Measurements from ENCODE around the gene METTL3. TPM values are rescaled to one million over a fixed set of nuclear protein-coding genes. Genes with fewer than 3 reads are reported as not detected.
A peak's percentile ranks its signal among the peaks of the same experiment; 100 is the strongest.

METTL3 gene
- total RNA-seq, 1 experiment from 2014 or later: 74.3 TPM

DNA sequence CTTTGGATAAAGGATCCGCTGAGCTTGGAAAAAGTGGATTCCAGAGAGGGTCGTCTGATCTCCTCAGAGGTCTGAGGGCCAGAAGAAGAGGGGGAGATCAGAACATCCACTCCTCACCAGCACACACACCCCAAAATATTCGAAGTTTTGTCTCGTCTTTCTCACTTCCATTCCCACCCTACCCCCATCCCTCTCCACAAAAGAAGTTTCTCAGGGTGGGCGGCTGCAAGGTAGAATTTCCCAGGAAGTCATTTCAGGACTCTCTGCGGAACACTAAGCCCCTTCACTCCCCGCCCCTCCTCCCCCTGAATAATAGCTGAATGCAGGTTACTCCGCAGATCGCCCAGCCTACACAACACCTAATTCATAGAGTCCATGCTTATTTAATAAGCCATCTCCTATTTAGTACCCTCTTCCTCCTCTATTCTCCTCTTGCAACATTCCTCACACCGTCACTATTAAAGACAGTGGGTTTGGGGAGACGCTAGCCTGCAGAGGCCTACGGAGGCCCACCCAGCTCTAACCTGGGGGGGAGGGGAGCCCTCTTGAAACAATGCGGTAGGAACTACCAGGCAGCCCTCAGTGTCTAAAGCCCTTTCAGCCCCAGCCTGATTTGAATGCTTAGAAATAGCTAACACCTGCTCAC lies 15.7 kb upstream of the METTL3 start:
- DNase-seq (ENCODE audit: low read depth): no peak

DNA sequence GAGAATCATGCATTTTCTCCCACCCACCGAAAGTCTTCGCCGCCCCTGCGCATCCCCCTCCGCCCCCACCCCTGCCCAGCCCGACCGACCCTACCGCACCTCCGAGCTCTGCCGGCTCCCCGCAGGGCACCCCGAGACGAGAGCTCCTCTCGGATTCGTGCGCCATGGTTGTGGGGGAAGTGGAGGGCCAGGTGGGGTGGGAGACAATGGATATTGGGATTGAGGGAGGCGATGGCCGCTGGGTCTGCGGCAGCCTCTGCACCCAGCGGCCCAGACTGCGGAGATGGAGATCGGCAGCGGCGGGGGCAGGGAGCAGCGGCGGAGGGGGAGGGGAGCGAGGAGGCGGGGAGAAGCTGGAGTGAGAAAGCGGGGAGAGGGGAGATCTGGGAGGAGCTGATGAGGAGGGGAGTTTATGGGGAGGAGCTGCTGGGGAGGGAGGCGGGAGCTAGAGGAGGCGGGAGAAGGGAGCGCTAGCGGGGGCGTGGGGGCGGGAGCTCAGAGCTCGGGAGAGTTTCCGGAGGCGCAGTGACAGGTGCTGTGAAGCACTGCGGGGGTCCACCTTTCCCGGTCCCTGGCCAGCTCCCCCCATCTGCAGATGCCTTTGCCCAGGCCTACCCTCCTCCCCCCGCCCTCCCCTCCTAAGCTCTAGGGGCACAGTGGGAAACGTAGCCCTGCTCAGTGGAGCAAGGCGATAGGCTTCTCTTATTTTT lies 15.0 kb upstream of the METTL3 start, which contains the start of gene SALL2:
Gene SALL2 (minus strand): TSS at position 385 of the 710 bp plus-strand sequence. CDS start 219 bp downstream, at position 166.
- peak; percentile 41 for DNase-seq (ENCODE audit: low read depth)

DNA sequence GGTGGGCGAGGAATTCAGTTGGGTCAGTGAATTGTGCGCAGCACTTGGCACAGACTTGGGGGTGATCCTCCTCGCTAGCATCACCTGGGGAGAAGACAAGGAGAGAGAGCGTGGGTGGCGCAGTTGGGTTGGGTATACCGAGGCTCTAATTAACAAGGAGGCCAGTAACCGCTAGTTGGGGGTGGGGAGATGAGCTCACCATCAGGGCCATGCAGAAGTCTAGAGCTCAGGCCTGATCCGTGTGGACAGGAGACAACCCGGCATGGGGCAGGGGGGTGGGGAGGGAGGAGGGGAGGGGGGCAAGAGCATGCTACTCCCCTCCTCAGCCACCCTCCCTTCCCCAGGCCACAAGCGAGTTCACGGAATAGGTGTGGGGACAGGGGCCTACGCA lies 14.4 kb upstream of the METTL3 start:
- no peak for DNase-seq (ENCODE audit: low read depth)

DNA sequence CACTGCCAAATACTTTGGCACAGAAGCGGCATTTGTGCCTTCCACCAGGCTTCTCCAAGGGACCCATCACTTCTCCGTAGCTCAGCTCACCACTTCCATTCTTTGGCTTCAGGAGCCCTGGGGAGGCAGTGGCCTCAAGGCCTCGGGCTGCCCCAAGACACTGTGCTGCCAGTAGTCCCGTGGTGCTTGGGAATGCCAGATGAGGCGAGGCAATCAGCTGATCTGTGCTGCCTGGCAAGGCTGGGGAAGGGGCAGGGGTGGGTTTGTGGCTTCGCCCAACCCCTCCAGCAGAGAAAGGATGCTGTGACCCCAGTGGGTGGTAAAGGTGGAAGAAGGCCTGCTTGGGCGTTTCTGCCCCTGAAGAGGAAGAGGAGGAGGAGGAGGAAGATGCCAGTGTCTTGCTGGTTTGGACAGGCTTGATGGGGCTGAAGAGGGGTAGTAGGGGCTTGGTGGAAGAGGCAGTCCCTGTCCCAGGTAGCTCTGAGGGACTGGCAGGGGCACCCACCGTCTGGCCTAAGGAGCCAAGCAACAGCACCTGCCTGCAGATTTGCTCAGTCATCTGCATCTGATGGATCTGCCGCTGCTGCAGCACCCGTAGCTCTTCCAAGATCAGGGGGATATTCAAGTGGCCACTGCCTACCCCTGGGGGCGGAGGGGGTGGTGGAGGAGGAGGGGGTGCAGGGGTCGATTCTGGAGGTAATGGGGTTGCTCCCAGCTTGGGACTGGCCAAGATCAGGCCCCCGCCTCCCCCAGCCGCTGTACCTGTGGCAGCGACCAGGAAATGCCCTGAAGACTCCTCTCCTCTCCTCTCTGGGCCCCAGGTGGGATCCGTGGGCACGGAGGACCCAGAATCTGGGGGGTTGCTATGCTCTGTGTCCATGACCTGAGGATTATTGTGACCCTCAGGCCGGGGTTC lies 13.7 kb upstream of the METTL3 start:
- DNase-seq (ENCODE audit: low read depth): no peak

DNA sequence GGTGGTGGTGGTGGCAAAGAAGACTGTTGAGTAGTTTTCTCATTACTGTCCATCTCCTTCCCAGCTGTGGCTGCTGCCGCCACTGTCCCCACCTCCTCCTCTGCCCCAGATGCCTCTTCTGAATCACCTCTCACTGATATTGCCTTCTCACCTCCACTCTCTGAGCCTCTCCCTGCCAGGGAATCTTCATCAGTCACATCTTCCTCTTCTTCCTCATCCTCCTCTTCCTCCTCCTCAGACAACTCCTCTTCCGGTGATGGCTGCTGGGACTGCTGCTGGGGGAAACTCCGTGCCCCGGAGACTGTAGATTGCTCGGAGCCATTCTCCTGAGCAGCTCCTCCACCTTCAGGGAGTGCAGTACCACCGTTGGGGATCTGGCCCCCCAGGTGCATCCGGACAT lies 12.1 kb upstream of the METTL3 start:
- DNase-seq (ENCODE audit: low read depth): no peak

DNA sequence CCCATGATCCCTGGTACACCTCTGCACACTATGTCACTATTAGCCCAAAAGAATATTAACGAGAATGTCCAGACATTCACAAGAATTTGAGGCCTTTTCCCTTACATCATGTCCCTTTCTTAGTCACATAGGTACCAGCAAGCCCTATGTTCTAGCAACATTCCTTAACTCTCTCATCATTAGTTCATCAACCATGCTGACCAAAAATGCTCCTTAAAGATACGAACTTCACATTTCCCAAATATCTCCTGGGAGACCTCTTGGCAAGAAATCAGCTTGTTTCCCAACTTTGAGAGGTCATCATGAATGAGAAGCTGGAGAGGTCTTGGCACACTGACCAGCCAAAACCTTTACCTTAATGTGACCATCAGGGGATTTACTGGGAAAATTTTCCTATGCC lies 10.4 kb upstream of the METTL3 start:
- DNase-seq (ENCODE audit: low read depth): peak; percentile 42

DNA sequence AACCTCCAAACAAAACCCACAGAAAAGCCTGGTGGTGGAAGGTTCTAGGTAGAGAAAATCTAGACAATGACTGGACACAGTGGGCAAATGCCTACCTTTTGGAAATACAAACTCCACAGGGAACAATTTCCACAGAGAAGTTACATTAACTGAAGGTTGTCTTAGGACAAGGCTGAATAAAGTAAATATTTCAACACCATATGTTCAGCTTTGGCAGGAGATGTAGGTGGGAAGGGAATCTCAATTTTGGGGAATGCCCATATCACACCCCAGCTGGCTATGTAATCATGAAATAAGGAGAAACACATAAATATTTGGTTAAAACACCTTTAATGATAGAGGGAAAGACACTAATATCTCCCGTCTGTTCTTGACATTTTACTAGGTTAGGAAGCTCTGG lies 9.6 kb upstream of the METTL3 start:
- no peak for DNase-seq (ENCODE audit: low read depth)

DNA sequence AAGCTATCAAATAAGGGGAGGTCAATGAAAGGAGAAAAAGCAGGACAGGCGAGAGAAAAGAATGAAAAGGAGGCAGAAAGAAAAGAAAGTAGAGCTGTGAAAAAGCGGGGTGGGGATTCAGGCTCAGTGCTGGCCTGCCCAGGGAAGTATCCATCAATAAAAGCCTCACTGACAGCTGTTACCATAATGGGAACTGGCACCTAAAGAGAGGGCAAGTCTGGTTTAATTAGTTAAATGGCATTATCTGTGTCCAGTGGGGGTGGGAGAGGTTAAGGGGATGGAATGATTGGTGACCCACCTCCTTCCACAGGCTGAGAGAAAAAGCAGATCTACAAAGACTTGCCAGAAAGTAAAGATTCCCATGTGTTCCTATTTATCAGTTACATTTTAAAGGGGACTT lies 7.6 kb upstream of the METTL3 start:
- no peak for DNase-seq (ENCODE audit: low read depth)

DNA sequence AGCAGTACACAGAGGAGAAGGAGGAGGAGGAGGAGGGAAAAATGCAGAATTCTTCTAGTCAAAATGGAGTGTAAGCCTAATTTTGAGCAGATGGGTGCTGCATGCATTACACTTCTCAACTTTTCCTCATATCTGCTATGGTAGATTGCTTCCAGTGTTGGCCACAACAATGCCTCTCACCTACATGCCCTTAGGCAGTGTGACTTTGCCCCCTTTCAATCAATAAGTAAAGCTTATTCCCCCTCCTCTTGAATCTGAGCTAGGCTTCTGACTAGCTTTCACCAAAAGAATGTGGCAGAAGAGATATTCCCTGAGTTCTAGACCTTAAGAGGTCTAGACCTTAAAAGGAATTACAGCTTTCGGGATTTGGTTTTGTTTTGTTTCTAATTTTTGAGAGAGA lies 3.2 kb upstream of the METTL3 start:
- no peak for DNase-seq (ENCODE audit: low read depth)

DNA sequence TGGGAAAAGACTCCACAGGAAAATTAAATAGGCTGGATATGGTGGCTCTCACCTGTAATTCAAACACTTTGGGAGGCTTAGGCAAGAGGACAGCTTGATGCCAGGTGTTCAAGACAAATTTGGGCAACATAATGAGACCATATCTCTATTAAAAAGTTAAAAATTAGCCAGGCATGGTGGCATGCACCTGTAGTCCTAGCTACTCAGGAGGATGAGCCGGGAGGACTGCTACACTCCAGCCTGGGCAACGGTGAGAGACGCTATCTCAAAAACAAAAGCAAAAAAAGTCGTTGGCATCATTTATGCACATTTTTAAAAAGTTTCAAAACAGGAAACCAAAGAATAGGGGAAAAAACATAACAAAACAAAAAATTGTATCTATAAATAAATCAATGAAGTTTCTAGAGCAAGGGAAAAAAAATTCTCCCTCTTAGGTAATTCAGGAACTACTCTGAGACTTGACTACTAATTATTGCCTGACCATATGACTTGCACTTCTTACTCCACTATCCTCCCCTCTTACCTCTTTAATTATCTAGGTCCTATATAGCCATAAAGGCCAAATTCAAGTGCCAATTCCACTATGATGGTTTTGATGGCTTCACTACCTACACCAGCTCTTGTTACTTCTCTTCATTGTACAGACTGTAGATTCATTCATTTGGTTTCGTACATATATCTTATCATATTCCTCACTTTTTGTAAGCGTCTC lies 1.6 kb downstream of the METTL3 start:
- no peak for DNase-seq (ENCODE audit: low read depth)

DNA sequence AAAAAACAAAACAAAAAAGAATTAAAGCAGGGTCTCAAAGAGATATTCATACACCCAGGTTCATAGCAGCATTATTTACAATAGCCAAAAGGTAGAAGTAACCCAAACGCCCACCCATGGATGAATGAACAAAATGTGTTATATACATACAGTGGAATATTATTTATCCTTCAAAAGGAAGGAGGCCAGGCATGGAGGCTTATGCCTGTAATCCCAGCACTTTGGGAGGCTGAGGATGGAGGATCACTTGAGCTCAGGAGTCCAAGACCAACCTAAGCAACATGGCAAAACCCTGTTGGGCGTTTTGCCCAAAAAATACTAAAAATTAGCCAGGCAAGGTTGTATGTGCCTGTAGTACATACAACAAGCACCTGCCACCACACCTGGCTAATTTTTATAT lies 4.6 kb downstream of the METTL3 start:
- DNase-seq (ENCODE audit: low read depth): no peak

DNA sequence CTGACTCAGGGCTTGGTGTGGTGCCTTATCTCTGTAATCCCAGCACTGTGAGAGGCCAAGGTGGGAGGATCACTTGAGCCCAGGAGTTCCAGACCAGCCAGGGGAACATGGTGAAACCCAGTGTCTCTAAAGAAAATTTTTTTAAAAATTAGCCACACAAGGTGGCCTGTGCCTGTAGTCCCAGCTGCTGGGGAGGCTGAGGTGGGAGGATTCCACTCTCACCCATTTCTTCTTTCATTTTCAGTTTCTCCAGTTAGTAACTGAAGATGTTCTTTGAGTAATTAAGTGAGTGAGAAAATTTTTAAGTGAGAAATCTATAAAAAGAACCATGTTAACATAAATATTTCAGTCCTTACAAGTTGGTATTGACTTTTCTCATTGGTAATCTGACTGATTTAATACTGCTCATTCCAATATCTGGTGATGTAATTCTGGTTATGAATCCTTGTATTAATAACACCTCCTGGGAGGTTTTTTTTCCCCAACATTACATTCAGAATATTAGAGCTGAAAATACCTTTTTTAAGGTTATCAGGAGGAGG lies 6.1 kb downstream of the METTL3 start:
- DNase-seq (ENCODE audit: low read depth): no peak

DNA sequence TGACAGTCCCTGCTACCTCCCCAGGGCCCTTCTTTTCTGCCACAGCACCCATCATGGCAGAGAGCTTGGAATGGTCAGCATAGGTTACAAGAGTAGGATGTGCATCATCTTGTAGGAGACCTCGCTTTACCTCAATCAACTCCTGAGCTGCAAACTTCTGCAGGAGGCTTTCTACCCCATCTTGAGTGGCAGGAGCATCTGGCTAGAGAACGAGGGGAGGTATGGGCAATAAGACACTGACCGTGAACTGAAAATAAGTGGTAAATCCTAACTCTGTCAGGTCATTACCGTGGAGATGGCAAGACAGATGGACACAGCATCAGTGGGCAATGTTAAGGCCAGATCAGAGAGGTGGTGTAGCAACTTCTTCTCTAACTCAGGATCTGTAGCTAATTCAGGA lies 7.8 kb downstream of the METTL3 start:
- peak; percentile 40 for DNase-seq (ENCODE audit: low read depth)

DNA sequence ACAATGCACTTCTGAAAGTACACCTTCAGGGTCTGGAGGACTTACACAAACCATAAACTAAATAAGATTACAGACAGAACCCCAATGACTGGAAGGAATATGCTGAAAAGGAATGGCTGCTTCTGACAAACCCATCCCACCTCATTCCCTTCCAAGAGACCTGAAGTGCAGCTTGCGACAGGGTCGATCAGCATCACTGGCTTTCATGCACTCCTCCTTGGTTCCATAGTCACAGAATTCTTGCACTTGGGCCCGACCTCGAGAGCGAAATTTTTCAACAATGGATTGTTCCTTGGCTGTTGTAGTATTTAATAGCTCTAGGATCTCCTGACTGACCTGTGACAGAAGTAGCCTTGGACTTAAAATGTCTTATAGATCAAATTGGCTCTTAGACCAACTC lies 9.6 kb downstream of the METTL3 start:
- DNase-seq (ENCODE audit: low read depth): no peak

DNA sequence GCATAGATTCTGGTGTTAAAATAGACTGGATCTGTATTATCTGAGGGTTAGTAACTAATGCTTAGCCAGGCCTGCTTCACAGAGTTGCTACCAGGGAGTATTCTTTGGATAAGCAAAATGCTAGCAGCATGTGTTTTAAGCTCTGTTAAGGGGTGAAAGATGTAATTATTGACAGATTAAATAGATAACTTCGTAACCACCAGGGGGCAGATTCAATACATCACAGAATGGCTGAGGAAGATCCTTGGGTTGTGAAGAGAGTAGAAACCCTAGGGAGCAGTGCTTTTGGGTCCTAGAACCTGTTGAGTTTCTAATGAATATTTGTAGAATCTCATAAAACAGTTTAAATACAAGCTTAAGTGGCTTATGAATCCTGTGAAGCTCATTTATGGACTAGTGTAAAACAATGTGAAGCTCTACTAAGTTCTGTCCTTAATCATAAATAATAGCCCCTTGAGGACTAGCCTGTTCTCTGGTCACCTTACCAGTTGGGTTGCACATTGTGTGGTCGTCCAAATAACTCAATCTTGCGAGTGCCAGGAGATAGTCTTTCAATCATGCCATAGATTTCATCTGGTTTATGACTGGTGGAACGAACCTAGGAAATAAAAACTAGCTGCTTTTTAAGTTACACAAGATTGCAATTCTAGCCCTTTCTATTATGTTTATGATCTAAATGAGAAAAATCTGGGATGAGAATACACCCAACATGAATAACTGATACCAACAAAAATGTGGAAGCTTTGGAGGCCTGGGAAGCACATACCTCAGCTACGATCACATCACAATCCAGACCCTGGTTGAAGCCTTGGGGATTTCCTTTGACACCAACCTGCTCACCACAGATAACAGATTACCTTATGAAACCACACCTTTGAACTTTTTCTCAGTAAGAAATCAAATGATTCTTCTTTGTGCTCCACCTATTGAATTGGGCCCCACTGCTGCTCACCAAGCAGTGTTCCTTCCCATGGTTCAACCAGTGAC lies 12.3 kb downstream of the METTL3 start:
- DNase-seq (ENCODE audit: low read depth): peak; percentile 55

DNA sequence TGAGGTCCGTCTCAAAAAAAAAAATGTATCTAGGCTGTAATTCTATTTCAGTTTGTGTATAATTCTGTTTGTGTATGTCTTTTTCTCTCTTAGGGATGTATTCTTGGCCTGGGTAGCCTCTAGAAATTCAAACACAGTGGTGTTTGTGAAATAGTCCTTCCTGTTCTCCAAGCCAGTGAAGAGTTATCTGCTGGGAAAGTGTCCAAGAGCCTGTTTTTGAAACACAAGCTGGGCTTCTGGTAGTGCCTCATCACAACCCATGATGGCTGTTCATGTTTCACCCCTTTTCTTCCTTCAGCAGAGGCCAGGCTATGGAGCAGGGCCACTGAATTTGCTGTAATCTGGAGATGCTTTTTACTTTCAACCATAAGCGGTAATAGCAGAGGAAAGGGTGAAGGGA lies 14.7 kb downstream of the METTL3 start:
- no peak for DNase-seq (ENCODE audit: low read depth)

DNA sequence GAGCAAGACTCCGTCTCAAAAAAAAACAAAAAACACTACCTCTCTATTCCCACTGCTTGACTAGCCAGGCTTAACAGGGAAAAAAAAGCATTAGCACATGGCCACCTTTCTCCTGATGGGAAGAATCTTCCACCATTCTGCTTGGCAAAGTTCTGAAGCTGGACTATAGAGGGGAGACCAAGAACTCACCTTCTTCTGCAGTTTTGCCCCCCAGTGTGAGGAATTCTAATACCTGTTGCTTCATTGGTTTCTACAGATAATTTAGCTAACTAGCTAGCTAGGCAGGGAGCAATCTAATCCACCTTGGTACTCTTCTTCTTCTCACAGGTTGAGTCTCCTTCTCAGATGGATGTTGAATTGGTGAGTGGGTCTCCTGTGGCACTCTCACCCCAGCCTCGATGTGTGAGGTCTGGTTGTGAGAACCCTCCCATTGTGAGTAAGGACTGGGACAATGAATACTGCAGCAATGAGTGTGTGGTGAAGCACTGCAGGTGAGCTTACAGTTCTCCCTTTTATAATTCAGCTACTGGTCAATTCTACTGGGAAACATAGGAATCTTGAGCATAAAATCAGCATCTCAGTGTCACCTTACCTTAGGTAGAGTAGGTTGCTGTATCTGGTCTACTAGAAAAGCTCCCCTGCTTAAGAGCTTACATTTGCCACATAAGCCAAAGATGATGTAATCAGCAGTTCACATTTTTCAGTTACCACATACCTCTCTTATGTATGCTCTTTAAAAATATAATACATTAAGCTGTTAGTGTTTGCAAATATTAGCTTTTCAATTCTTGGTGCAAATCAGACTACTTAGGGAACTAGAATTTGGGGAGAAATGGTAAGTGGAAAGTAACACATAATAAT lies 16.0 kb downstream of the METTL3 start:
- DNase-seq (ENCODE audit: low read depth): no peak

DNA sequence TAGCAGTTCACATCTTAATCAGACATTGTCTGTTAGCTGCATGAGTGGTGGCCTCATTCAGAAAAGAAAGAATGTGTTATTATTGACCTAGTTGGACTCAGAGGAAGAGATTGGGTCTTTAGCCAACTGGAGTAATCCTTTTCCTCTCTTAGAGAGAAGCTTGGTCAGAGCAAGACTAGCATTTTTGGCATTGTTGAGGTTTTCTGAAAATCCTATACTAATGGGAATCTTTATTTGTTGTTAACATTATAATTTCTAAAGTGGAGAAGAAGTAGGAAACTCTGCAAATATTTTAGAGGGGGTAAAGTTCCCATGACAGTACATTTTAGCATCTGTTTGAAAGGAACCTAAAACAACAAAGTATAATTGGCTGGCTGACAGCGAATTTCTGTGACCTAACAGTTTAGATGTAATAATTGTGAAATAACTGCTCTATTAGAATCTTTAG lies 24.5 kb downstream of the METTL3 start:
- DNase-seq (ENCODE audit: low read depth): peak; percentile 60

All from LHCN-M2 (cell line).